CD14-positive monocyte (primary cell): Measurements from ENCODE around the gene ZNRF1. TPM values are rescaled to one million over a fixed set of nuclear protein-coding genes. Genes with fewer than 3 reads are reported as not detected.
A peak's percentile ranks its signal among the peaks of the same experiment; 100 is the strongest.
"Not testable (repeated sequence)": the region's sequence is repeated elsewhere in the genome, so short reads cannot be mapped to it uniquely, and the experiment has no call there.

Experiments used
- DNase-seq, 3 donors: peaks; one replicate each; pipeline ENCODE4 v3.0.0-alpha.2; 2011 to 2022
- H2AFZ ChIP-seq: 2 replicates; pipeline ENCODE4 v1.6.0; 2012; ENCODE audit warnings: mild to moderate bottlenecking, low read depth, low read length, inconsistent platforms; ENCODE audit not compliant: insufficient read depth, poor library complexity, severe bottlenecking
- H3K27ac ChIP-seq, 2 donors: 1 replicate in 1 of 2; 2 replicates in 1 of 2; pipeline ENCODE4 v1.5.1; 2012 to 2013; ENCODE audit warnings: low read length in 2 of 2, control low read depth in 1 of 2, inconsistent platforms in 1 of 2, low read depth in 1 of 2, mild to moderate bottlenecking in 1 of 2
- H3K27me3 ChIP-seq, 2 donors: one replicate each; pipeline versions ENCODE4 v1.6.0 to v1.6.1; 2011 to 2013; ENCODE audit warnings: low read length in 2 of 2; ENCODE audit not compliant: control insufficient read depth in 2 of 2, insufficient read depth in 2 of 2
- H3K36me3 ChIP-seq, 2 donors: replicated peaks in 1 of 2; 1 replicate in 1 of 2; 2 replicates in 1 of 2; pipeline versions ENCODE4 v1.5.1 to v1.6.1; 2012 to 2013; ENCODE audit warnings: low read length in 2 of 2, control low read depth in 1 of 2, inconsistent platforms in 1 of 2, mild to moderate bottlenecking in 1 of 2; ENCODE audit not compliant: insufficient read depth in 2 of 2, control insufficient read depth in 1 of 2
- H3K4me1 ChIP-seq, 2 donors: 1 replicate in 1 of 2; 2 replicates in 1 of 2; pipeline versions ENCODE4 v1.5.1 to v1.6.1; 2012 to 2013; ENCODE audit warnings: low read length in 2 of 2, control low read depth in 1 of 2, inconsistent platforms in 1 of 2, mild to moderate bottlenecking in 1 of 2, moderate library complexity in 1 of 2; ENCODE audit not compliant: insufficient read depth in 2 of 2, control insufficient read depth in 1 of 2
- H3K4me2 ChIP-seq: replicated peaks from 2 replicates; pipeline ENCODE3; 2012; ENCODE audit warnings: low read length, moderate library complexity, mild to moderate bottlenecking; ENCODE audit not compliant: poor library complexity, severe bottlenecking; ENCODE audit errors: extremely low read depth
- H3K4me3 ChIP-seq, 3 experiments: fragments of 200-600 bp in 1 of 3; sonication (generic) in 1 of 3; replicated peaks in 1 of 3; 1 replicate in 2 of 3; 2 replicates in 1 of 3; pipeline ENCODE4 v1.5.1; 2011 to 2013; ENCODE audit warnings: low read length in 3 of 3, mild to moderate bottlenecking in 3 of 3, control low read depth in 2 of 3, low read depth in 2 of 3, inconsistent platforms in 1 of 3, moderate library complexity in 1 of 3
- H3K79me2 ChIP-seq: 2 replicates; pipeline ENCODE4 v1.6.0; 2012; ENCODE audit warnings: mild to moderate bottlenecking, control low read depth, inconsistent platforms, low read length, moderate library complexity; ENCODE audit not compliant: insufficient read depth
- H3K9ac ChIP-seq: 2 replicates; pipeline ENCODE4 v1.6.0; 2017; ENCODE audit warnings: low read length, mild to moderate bottlenecking; ENCODE audit not compliant: insufficient read depth, poor library complexity, severe bottlenecking
- H3K9me3 ChIP-seq, 2 donors: replicated peaks in 1 of 2; 1 replicate in 1 of 2; 2 replicates in 1 of 2; pipeline versions ENCODE4 v1.5.1 to v1.6.1; 2012 to 2013; ENCODE audit warnings: low read length in 2 of 2, control low read depth in 1 of 2; ENCODE audit not compliant: control insufficient read depth in 1 of 2, insufficient read depth in 1 of 2
- H4K20me1 ChIP-seq: 2 replicates; pipeline ENCODE4 v1.6.0; 2012; ENCODE audit warnings: mild to moderate bottlenecking, low read length, control low read depth, moderate library complexity; ENCODE audit not compliant: insufficient read depth
- H3K27ac Mint-ChIP-seq, 7 donors: one replicate each; pipeline ENCODE4 v1.8.0; 2020; ENCODE audit warnings: mild to moderate bottlenecking in 7 of 7, mixed read lengths in 7 of 7, moderate library complexity in 6 of 7, inconsistent platforms in 2 of 7
- H3K27me3 Mint-ChIP-seq, 3 donors: one replicate each; pipeline ENCODE4 v1.8.0; 2021 to 2022; ENCODE audit warnings: low read depth in 3 of 3, mild to moderate bottlenecking in 3 of 3, mixed read lengths in 3 of 3, moderate library complexity in 3 of 3, inconsistent platforms in 1 of 3
- H3K36me3 Mint-ChIP-seq, 2 donors: one replicate each; pipeline ENCODE4 v1.8.0; 2020; ENCODE audit warnings: mixed read lengths in 2 of 2, inconsistent platforms in 1 of 2, mild to moderate bottlenecking in 1 of 2
- H3K4me1 Mint-ChIP-seq: one replicate; pipeline ENCODE4 v1.8.0; 2020; ENCODE audit warnings: mild to moderate bottlenecking, mixed read lengths
- H3K4me3 Mint-ChIP-seq, 2 donors: one replicate each; pipeline ENCODE4 v1.8.0; 2020; ENCODE audit warnings: mild to moderate bottlenecking in 2 of 2, mixed read lengths in 2 of 2, moderate library complexity in 1 of 2
- H3K9me3 Mint-ChIP-seq, 7 donors: one replicate each; pipeline ENCODE4 v1.8.0; 2020 to 2022; ENCODE audit warnings: mixed read lengths in 7 of 7, mild to moderate bottlenecking in 6 of 7, moderate library complexity in 6 of 7, inconsistent platforms in 2 of 7
- WGBS: methylation state at CpG from one replicate; pipeline ENCODE4 v1.1.5; 2013; ENCODE audit warnings: missing lambda C conversion rate; ENCODE audit not compliant: insufficient coverage; 5-methylcytosine and 5-hydroxymethylcytosine counted together
- intact Hi-C, 2 donors: fragments of 100-400 bp; cut with micrococcal nuclease; formaldehyde crosslinking; loops; one replicate each; pipeline versions ENCODE4 v1.15.0 to v1.15.1; 2023
- polyA plus RNA-seq, 3 donors: library from polyadenylated mRNA; depleted of rRNA in 1 of 3; unstranded in 2 of 3; stranded (reverse) in 1 of 3; fragments of 300-500 nt in 2 of 3; fragments of >200 nt in 1 of 3; fragmentation: Illumina TruSeq in 2 of 3; gene quantifications; 1 replicate in 2 of 3; 2 replicates in 1 of 3; pipeline ENCODE4 v1.2.3, GENCODE V29; 2012 to 2021
- TF ChIP-seq, protein P1 (sequence below): fragments of 200-600 bp; IDR thresholded peaks from one replicate; pipeline ENCODE4 v1.8.0; 2022; ENCODE audit warnings: antibody characterized with exemption, mild to moderate bottlenecking

ZNRF1 gene
- polyA plus RNA-seq, 3 donors = 1.9 to 5.3 (median 4.3) TPM

DNA sequence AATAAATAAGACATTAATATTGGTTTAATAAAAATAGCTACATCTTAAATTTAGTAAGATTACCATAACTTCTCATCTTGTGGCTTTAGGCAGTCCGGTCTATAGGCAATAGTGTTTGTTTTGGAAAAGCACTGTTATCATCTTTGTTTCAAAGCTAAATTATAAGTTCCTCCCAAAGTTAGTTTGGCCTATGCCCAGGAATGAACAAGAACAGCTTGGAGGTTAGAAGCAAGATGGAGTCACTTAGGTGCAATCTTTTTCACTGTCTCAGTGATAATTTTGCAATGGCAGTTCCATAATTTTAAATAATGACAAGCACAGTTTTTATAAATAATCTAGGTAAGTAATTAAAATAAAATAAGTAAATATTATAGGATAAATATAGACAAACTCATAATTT is 123.8 kb downstream of the ZNRF1 start:
- H3K9me3 ChIP-seq = peaks cover 26 to 34% of the 10 kb centered on the region in 2 donors
- peaks cover 0 to 6% (median 2%) of the 10 kb centered on the region in 3 donors for H3K27me3 Mint-ChIP-seq
- no CpG with 5 or more reads among the region's 1 CpG for WGBS

DNA sequence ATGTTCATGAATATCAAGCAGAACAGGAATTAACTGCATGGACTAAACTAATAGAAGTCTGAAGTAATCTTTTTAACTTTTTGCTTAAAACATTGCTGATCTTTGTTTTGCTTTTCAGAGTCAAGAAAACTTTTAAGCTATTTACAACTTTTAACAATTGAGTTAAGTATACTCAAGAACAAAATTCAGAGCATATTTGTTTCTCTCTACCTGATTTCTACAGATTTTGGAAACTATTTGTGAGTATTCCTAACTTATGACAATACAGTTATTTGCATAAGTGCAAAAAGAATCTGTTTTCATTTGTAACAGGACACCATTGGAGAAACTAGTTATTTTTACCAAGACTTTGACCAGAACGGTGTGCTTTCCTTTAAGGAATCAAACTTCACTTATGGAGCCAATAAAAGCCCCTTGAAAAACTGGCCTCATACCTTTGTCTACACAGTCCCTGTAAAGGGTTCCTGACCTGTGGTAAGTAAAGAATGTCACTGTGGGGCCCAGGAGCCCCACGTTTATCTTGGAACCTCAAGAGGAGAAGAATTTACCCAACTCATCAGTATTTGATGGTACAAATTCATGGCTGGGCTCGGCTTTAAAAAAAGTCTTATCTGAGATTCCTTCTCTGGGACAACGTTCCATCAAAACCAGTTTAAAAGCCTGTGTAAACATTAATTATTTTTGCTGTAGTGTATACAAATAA is 129.0 kb downstream of the ZNRF1 start:
- H3K27ac Mint-ChIP-seq = no peak overlapping the region
- Histone ChIP-seq H3K4me3 (no peak overlapping the region), H3K9ac (no peak overlapping the region), H3K79me2 (no peaks in the 10 kb centered on the region), H2AFZ (no peak overlapping the region), H3K27ac (no peak overlapping the region), H3K4me2 (no peak overlapping the region), H3K36me3 (no peaks in the 10 kb centered on the region), H3K9me3 (peaks cover 13 to 17% of the 10 kb centered on the region in 2 donors), H3K4me1 (peaks cover 5 to 8% of the 10 kb centered on the region in 2 donors), H4K20me1 (no peaks in the 10 kb centered on the region), H3K27me3 (no peaks in the 10 kb centered on the region)
- TF ChIP-seq, protein P1, sequence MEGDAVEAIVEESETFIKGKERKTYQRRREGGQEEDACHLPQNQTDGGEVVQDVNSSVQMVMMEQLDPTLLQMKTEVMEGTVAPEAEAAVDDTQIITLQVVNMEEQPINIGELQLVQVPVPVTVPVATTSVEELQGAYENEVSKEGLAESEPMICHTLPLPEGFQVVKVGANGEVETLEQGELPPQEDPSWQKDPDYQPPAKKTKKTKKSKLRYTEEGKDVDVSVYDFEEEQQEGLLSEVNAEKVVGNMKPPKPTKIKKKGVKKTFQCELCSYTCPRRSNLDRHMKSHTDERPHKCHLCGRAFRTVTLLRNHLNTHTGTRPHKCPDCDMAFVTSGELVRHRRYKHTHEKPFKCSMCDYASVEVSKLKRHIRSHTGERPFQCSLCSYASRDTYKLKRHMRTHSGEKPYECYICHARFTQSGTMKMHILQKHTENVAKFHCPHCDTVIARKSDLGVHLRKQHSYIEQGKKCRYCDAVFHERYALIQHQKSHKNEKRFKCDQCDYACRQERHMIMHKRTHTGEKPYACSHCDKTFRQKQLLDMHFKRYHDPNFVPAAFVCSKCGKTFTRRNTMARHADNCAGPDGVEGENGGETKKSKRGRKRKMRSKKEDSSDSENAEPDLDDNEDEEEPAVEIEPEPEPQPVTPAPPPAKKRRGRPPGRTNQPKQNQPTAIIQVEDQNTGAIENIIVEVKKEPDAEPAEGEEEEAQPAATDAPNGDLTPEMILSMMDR = no peak
- no peak overlapping the region for H3K4me3 Mint-ChIP-seq
- peaks cover 10 to 34% (median 13%) of the 10 kb centered on the region in 3 donors for H3K27me3 Mint-ChIP-seq
- H3K36me3 Mint-ChIP-seq = peaks cover 0 to 3% of the 10 kb centered on the region in 2 donors
- peaks cover 11% of the 10 kb centered on the region for H3K4me1 Mint-ChIP-seq
- 100% methylated on average over 1 of the region's 4 CpGs for WGBS
- DNase-seq = no peak
- H3K9me3 Mint-ChIP-seq = peaks cover 6 to 46% (median 26%) of the 10 kb centered on the region in 7 donors
- intact Hi-C loops = no loop called here

More for the DNA sequence above, 123.8 kb downstream of the ZNRF1 start:
- Mint-ChIP-seq H3K9me3 (peaks cover 17 to 61% (median 36%) of the 10 kb centered on the region in 7 donors), H3K27ac (no peak overlapping the region), H3K4me1 (no peaks in the 10 kb centered on the region), H3K4me3 (no peak overlapping the region), H3K36me3 (peaks cover 0 to 2% of the 10 kb centered on the region in 2 donors)
- Histone ChIP-seq H3K79me2 (no peaks in the 10 kb centered on the region), H3K9ac (no peak overlapping the region), H2AFZ (no peak overlapping the region), H3K36me3 (no peaks in the 10 kb centered on the region), H4K20me1 (no peaks in the 10 kb centered on the region), H3K4me3 (no peak overlapping the region), H3K4me2 (no peak overlapping the region), H3K4me1 (no peaks in the 10 kb centered on the region), H3K27me3 (no peaks in the 10 kb centered on the region), H3K27ac (no peak overlapping the region)
- TF ChIP-seq, protein P1 = no peak
- intact Hi-C loops = no loop called here
- DNase-seq = no peak

DNA sequence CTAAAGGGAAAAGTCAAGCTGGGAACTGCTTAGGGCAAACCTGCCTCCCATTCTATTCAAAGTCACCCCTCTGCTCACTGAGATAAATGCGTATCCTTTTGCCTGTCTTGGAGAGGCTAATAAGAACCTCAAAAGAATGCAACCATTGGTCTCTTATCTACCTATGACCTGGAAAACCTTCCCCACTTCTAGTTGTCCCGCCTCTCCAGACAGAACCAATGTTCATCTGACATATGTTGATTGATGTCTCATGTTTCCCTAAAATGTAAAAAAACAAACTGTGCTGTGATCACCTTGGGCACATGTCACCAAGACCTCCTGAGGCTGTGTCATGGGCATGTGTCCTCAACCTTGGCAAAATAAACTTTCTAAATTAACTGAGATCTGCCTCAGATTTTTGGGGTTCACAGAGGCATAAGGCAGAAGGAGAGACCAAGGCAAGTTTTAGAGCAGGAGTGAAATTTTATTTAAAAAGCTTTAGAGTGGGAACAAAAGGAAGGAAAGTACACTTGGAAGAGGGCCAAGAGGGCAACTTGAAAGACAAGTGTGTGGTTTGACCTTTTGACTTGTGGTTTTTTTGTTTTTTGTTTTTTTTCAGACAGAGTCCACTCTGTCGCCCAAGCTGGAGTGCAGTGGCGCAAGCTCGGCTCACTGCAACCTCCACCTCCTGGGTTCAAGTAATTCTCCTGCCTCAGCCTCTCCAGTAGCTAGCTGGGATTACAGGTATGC is 130.8 kb downstream of the ZNRF1 start:
- H3K9ac ChIP-seq, DNase-seq, intact Hi-C loops, H3K4me3 ChIP-seq, H3K36me3 Mint-ChIP-seq, H3K4me2 ChIP-seq, H3K4me1 ChIP-seq, H3K36me3 ChIP-seq, H3K27ac Mint-ChIP-seq, H3K27me3 ChIP-seq, H3K79me2 ChIP-seq, H2AFZ ChIP-seq, H3K27ac ChIP-seq, H4K20me1 ChIP-seq: not testable (repeated sequence)
- peaks cover 13 to 14% of the 10 kb centered on the region in 2 donors for H3K9me3 ChIP-seq
- Mint-ChIP-seq H3K9me3 (peaks cover 4 to 42% (median 23%) of the 10 kb centered on the region in 7 donors), H3K4me3 (peak overlapping the region in 1 of 2 donors; percentile 36), H3K4me1 (peaks cover 11% of the 10 kb centered on the region), H3K27me3 (peaks cover 10 to 36% (median 16%) of the 10 kb centered on the region in 3 donors)
- WGBS = 0% methylated on average over 3 of the region's 5 CpGs
